HG03457 (cell line): Measurements from ENCODE around the gene LAIR2.

Experiments
- ATAC-seq: cut with Tn5 transposase; IDR thresholded peaks from one replicate; pipeline ENCODE4 v1.9.1; 2021; ENCODE audit warnings: moderate number of reproducible peaks; ENCODE audit not compliant: unreplicated experiment

Gene LAIR2

GRCh38 chr19:54502518-54503048 lies at the start of gene LAIR2:
Gene LAIR2 (plus strand): TSS chr19:54502831. CDS start chr19:54502919, 88 bp downstream.
- no peak for ATAC-seq

GRCh38 chr19:54453921-54454780 lies 48.5 kb upstream of the LAIR2 start:
- no peak for ATAC-seq

- no peak for ATAC-seq
Observed at GRCh38 chr19:54454781-54455675, 47.6 kb upstream of the LAIR2 start.

- no peak for ATAC-seq
Observed at GRCh38 chr19:54455786-54456422, 46.7 kb upstream of the LAIR2 start.

- ATAC-seq, result no peak
Observed at GRCh38 chr19:54456423-54457373, 45.9 kb upstream of the LAIR2 start.

- ATAC-seq, result no peak
Observed at GRCh38 chr19:54457773-54458647, 44.6 kb upstream of the LAIR2 start.

GRCh38 chr19:54458648-54459281 lies 43.9 kb upstream of the LAIR2 start:
- no peak for ATAC-seq

- ATAC-seq, result no peak
Observed at GRCh38 chr19:54459282-54460229, 43.1 kb upstream of the LAIR2 start.

- ATAC-seq, result no peak
Observed at GRCh38 chr19:54460230-54461005, 42.2 kb upstream of the LAIR2 start.

GRCh38 chr19:54461210-54461609 lies 41.4 kb upstream of the LAIR2 start:
- ATAC-seq, result no peak

- ATAC-seq, result no peak
Observed at GRCh38 chr19:54461613-54462012, 41.0 kb upstream of the LAIR2 start.

- ATAC-seq, result no peak
Observed at GRCh38 chr19:54462047-54462654, 40.5 kb upstream of the LAIR2 start.

- peak; percentile 5 for ATAC-seq
Observed at GRCh38 chr19:54462655-54463530, 39.7 kb upstream of the LAIR2 start.

- peak; percentile 43 for ATAC-seq
Observed at GRCh38 chr19:54463531-54464043, 39.0 kb upstream of the LAIR2 start, which contains the start of gene LENG9. Gene LENG9 (minus strand): TSS chr19:54463778. CDS start chr19:54463526, 252 bp downstream.
